Kidney (tissue), 14 donors: ENCODE results near the gene UBE4B. TPM values are rescaled to one million over a fixed set of nuclear protein-coding genes. Genes with fewer than 3 reads are reported as not detected.

Source experiments
- DNase-seq, 5 donors: peaks; one replicate each; pipeline ENCODE4 v3.0.0-alpha.2; 2013 to 2020
- FAIRE-seq: peaks from 2 replicates; lab custom pipeline; 2012; peaks lifted over from hg19 to GRCh38; lab: Jason Lieb, UNC
- H3K27ac ChIP-seq, 2 donors: one replicate each; pipeline ENCODE4 v1.7.0; 2013; ENCODE audit warnings: low read depth in 2 of 2, low read length in 2 of 2, inconsistent platforms in 1 of 2
- H3K27me3 ChIP-seq: one replicate; pipeline ENCODE4 v1.7.1; 2013; ENCODE audit warnings: low read length, inconsistent platforms; ENCODE audit not compliant: control insufficient read depth, insufficient read depth
- H3K36me3 ChIP-seq, 3 donors: one replicate each; pipeline versions ENCODE4 v1.7.0 to v1.7.1; 2013; ENCODE audit warnings: low read length in 3 of 3, control low read depth in 1 of 3, inconsistent platforms in 1 of 3; ENCODE audit not compliant: insufficient read depth in 3 of 3, control insufficient read depth in 2 of 3
- H3K4me1 ChIP-seq, 3 donors: one replicate each; pipeline versions ENCODE4 v1.7.0 to v1.7.1; 2013; ENCODE audit warnings: low read length in 3 of 3, inconsistent platforms in 1 of 3, low read depth in 1 of 3; ENCODE audit not compliant: control insufficient read depth in 2 of 3, insufficient read depth in 2 of 3
- H3K4me3 ChIP-seq, 3 donors: one replicate each; pipeline versions ENCODE4 v1.7.0 to v1.8.1; 2013; ENCODE audit warnings: low read length in 3 of 3, control low read depth in 1 of 3, inconsistent platforms in 1 of 3
- H3K9ac ChIP-seq, 3 donors: one replicate each; pipeline versions ENCODE4 v1.7.0 to v1.7.1; 2013; ENCODE audit warnings: low read length in 3 of 3, control low read depth in 1 of 3, inconsistent platforms in 1 of 3
- H3K9me3 ChIP-seq, 3 donors: one replicate each; pipeline versions ENCODE4 v1.7.0 to v1.7.1; 2013; ENCODE audit warnings: low read length in 3 of 3, control low read depth in 1 of 3, inconsistent platforms in 1 of 3; ENCODE audit not compliant: control insufficient read depth in 2 of 3, insufficient read depth in 1 of 3
- CTCF ChIP-seq: IDR thresholded peaks from 3 replicates; pipeline ENCODE4 v1.5.1; 2012; ENCODE audit warnings: mild to moderate bottlenecking, moderate library complexity, borderline replicate concordance; ENCODE audit not compliant: insufficient read depth; ENCODE audit errors: extremely low read depth
- intact Hi-C: fragments of 100-400 bp; cut with DNase I; formaldehyde crosslinking; loops from one replicate; pipeline ENCODE4 v1.11.1; 2022
- polyA plus RNA-seq: library from polyadenylated mRNA; stranded (reverse); fragments of 350-450 nt; fragmentation: Illumina TruSeq; extraction: RNeasy Lipid Tissue Mini Kit (QIAGEN cat#74804); gene quantifications from one replicate; pipeline ENCODE4 v1.2.3, GENCODE V29; 2014; ENCODE audit warnings: low read depth, low replicate concordance; ENCODE audit not compliant: insufficient read depth
- total RNA-seq: library from RNA; stranded (reverse); fragmentation: NEBNext Ultra II Directional; extraction: Animal tissue kit (Norgen Biotek cat#: 25700); gene quantifications from one replicate; pipeline ENCODE4 v1.2.1, GENCODE V29; 2021
- donor health status: control.
- donor health status: control.
- donor health status: control.
- donor health status: control.
- donor health status: control.
- donor health status: DM: yes; HTN: yes; CAD: no.
- donor health status: Normal renal cell carcinoma (clear cell type).

Gene UBE4B
- total and polyA plus RNA-seq, 2 donors from 2014 or later, result 13.3 to 33.5 TPM

DNA sequence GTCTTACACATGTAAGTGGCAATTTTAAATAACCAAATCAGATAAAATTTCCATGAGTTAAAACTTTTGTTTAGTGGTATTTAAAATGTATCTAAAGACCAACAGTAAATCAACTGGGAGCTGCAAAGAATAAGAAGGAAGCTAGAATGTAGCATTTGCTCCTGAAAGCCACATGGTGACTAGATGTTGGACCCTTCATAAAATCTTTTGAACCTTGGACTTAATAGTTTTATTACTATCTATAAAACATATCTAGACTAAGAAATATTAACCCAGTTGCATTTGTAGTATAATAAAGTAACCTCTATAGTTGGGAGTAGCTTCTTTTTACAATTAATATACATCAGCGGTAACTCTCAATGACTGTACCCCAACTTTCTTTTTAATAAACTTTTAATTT is 72.1 kb downstream of the UBE4B start:
- intact Hi-C loops, result no loop called here
- no peaks in the 10 kb centered on the region for H3K27me3 ChIP-seq
- no peak overlapping the region for H3K4me3 ChIP-seq
- no peaks in the 10 kb centered on the region for H3K4me1 ChIP-seq
- H3K36me3 ChIP-seq, result peaks cover 8 to 33% (median 21%) of the 10 kb centered on the region in 3 donors
- H3K27ac ChIP-seq, result no peak overlapping the region
- TF ChIP-seq CTCF, result no peak
- FAIRE-seq (no peak), DNase-seq (no peak)
- no peaks in the 10 kb centered on the region for H3K9me3 ChIP-seq
- H3K9ac ChIP-seq, result no peak overlapping the region

GRCh38 chr1:10105484-10105883 is 72.7 kb downstream of the UBE4B start:
- no peak for FAIRE-seq

GRCh38 chr1:10106241-10106640 is 73.5 kb downstream of the UBE4B start:
- H3K4me3 ChIP-seq, result no peak overlapping the region
- H3K36me3 ChIP-seq, result peaks cover 10 to 33% (median 21%) of the 10 kb centered on the region in 3 donors
- no peaks in the 10 kb centered on the region for H3K27me3 ChIP-seq
- H3K9ac ChIP-seq, result no peak overlapping the region
- intact Hi-C loops, result no loop called here
- TF ChIP-seq CTCF, result no peak
- no peaks in the 10 kb centered on the region for H3K9me3 ChIP-seq
- FAIRE-seq, result no peak
- peak in 1 of 5 donors; percentile 72 for DNase-seq
- no peaks in the 10 kb centered on the region for H3K4me1 ChIP-seq
- no peak overlapping the region for H3K27ac ChIP-seq

More at GRCh38 chr1:10105484-10105883, 72.7 kb downstream of the UBE4B start:
- Histone ChIP-seq H3K9me3 (no peaks in the 10 kb centered on the region), H3K4me3 (no peak overlapping the region), H3K36me3 (peaks cover 8 to 33% (median 21%) of the 10 kb centered on the region in 3 donors), H3K27me3 (no peaks in the 10 kb centered on the region), H3K27ac (no peak overlapping the region), H3K9ac (no peak overlapping the region), H3K4me1 (no peaks in the 10 kb centered on the region)
- no peak for DNase-seq
- TF ChIP-seq CTCF, result no peak
- intact Hi-C loops, result no loop called here
